HCT116 (cell line): ENCODE data around the gene LYST. TPM values are rescaled to one million over a fixed set of nuclear protein-coding genes. Genes with fewer than 3 reads are reported as not detected.
"Not testable (repeated sequence)": the region's sequence is repeated elsewhere in the genome, so short reads cannot be mapped to it uniquely, and the experiment has no call there.

Experiments used
- ATAC-seq: fragments of 200-7000 bp; cut with Tn5 transposase; 2 replicates; pipeline ENCODE4 v1.9.1; 2020; ENCODE audit warnings: mild to moderate bottlenecking, moderate library complexity
- BruUV-seq: library from RNA; stranded (reverse); fragments of 400-500 nt; replicated peaks from 2 replicates; lab custom pipeline; 2021; lab: Mats Ljungman, UMichigan
- CTCF ChIA-PET: fragments of 300-600 bp; sonication (Branson Sonifier 250); formaldehyde crosslinking; loops from one replicate; lab custom pipeline; 2021; ENCODE audit warnings: antibody characterized with exemption; lab: Charles Lee
- POLR2A ChIA-PET: fragments of 300-600, 350-600 bp; sonication (Branson Sonifier 250); formaldehyde crosslinking; loops from one replicate; lab custom pipeline; 2021; ENCODE audit warnings: antibody characterized with exemption; lab: Charles Lee
- RAD21 ChIA-PET, 2 experiments: fragments of 300-600 bp; sonication (Branson Sonifier 250); formaldehyde crosslinking; loops; one replicate each; lab custom pipeline; 2023; ENCODE audit warnings: low total read pairs in 2 of 2; ENCODE audit not compliant: uncharacterized antibody in 2 of 2, unreplicated experiment in 2 of 2, low non-redundant PET in 1 of 2; lab: Charles Lee
- DNase-seq: peaks from one replicate; pipeline ENCODE4 v3.0.0-alpha.2; 2010; ENCODE audit warnings: low read depth, low spot score
- H2AFZ ChIP-seq: fragments of 200-600 bp; shearing (Covaris generic), sonication (generic); 2 replicates; pipeline ENCODE4 v1.6.1; 2017; ENCODE audit warnings: low read depth, mixed run types, mixed read lengths, antibody characterized with exemption, low read length; ENCODE audit not compliant: poor library complexity, severe bottlenecking
- H3K27ac ChIP-seq: 2 replicates; pipeline ENCODE4 v1.5.1; 2012; ENCODE audit warnings: low read depth, low read length
- H3K27me3 ChIP-seq: fragments of 200-600 bp; sonication (generic); 2 replicates; pipeline ENCODE4 v1.6.1; 2016; ENCODE audit warnings: mixed run types, low read length, mixed read lengths; ENCODE audit not compliant: insufficient read depth
- H3K36me3 ChIP-seq, 2 experiments: fragments of 200-500 bp in 1 of 2; fragments of 200-600 bp in 1 of 2; sonication (Bioruptor generic) in 1 of 2; sonication (generic) in 1 of 2; 2 replicates each; pipeline versions ENCODE4 v1.5.1 to v1.6.1; 2014 to 2016; ENCODE audit warnings: low read length in 2 of 2, inconsistent platforms in 1 of 2, mixed read lengths in 1 of 2, mixed run types in 1 of 2; ENCODE audit not compliant: insufficient read depth in 2 of 2, control insufficient read depth in 1 of 2
- H3K4me1 ChIP-seq, 2 experiments: fragments of 200-600 bp in 1 of 2; sonication (generic) in 1 of 2; 2 replicates each; pipeline versions ENCODE4 v1.5.1 to v1.6.1; 2012 to 2017; ENCODE audit warnings: low read length in 2 of 2, inconsistent platforms in 1 of 2, mild to moderate bottlenecking in 1 of 2, mixed read lengths in 1 of 2, mixed run types in 1 of 2, moderate library complexity in 1 of 2; ENCODE audit not compliant: insufficient read depth in 2 of 2, control insufficient read depth in 1 of 2
- H3K4me2 ChIP-seq: fragments of 200-600 bp; sonication (generic); 2 replicates; pipeline ENCODE4 v1.6.1; 2017; ENCODE audit warnings: mixed run types, low read length, mixed read lengths
- H3K4me3 ChIP-seq, 2 experiments: fragments of 200-600 bp in 1 of 2; sonication (generic) in 1 of 2; replicated peaks in 1 of 2; 2 replicates each; pipeline ENCODE4 v1.5.1; 2011 to 2016; ENCODE audit warnings: low read length in 2 of 2, control low read depth in 1 of 2, low read depth in 1 of 2, mild to moderate bottlenecking in 1 of 2, mixed read lengths in 1 of 2, mixed run types in 1 of 2
- H3K79me2 ChIP-seq: fragments of 200-600 bp; sonication (generic); 2 replicates; pipeline ENCODE4 v1.6.1; 2017; ENCODE audit warnings: mild to moderate bottlenecking, mixed run types, low read length, moderate library complexity, mixed read lengths; ENCODE audit not compliant: insufficient read depth
- H3K9ac ChIP-seq: fragments of 200-600 bp; sonication (generic); 2 replicates; pipeline ENCODE4 v1.6.1; 2016; ENCODE audit warnings: low read length, mixed read lengths
- H3K9me2 ChIP-seq: fragments of 200-600 bp; sonication (generic), shearing (Covaris generic); 2 replicates; pipeline ENCODE4 v1.6.1; 2017; ENCODE audit warnings: mixed run types, mild to moderate bottlenecking, moderate library complexity; ENCODE audit not compliant: insufficient read depth
- H3K9me3 ChIP-seq, 2 experiments: fragments of 200-500 bp in 1 of 2; fragments of 200-600 bp in 1 of 2; sonication (Bioruptor generic) in 1 of 2; sonication (generic) in 1 of 2; 2 replicates each; pipeline ENCODE4 v1.6.1; 2014 to 2017; ENCODE audit warnings: low read length in 2 of 2, mixed read lengths in 2 of 2, inconsistent platforms in 1 of 2, low read depth in 1 of 2, mild to moderate bottlenecking in 1 of 2, mixed run types in 1 of 2, moderate library complexity in 1 of 2; ENCODE audit not compliant: control insufficient read depth in 1 of 2, insufficient read depth in 1 of 2
- H4K20me1 ChIP-seq: fragments of 200-600 bp; sonication (generic), shearing (Covaris generic); 2 replicates; pipeline ENCODE4 v1.6.1; 2017; ENCODE audit warnings: mixed run types, mild to moderate bottlenecking, moderate library complexity; ENCODE audit not compliant: insufficient read depth
- CBX3 ChIP-seq: IDR thresholded peaks from 2 replicates; pipeline ENCODE4 v1.6.1; 2012; ENCODE audit warnings: low read depth
- ELF1 ChIP-seq: IDR thresholded peaks from 2 replicates; pipeline ENCODE4 v1.6.1; 2012; ENCODE audit warnings: low read depth, borderline replicate concordance
- FOSL1 ChIP-seq: IDR thresholded peaks from 2 replicates; pipeline ENCODE4 v1.6.1; 2012; ENCODE audit warnings: low read depth
- MAX ChIP-seq: IDR thresholded peaks from 2 replicates; pipeline ENCODE4 v1.6.1; 2012
- POLR2A ChIP-seq: IDR thresholded peaks from 2 replicates; pipeline ENCODE4 v1.7.0; 2011; ENCODE audit warnings: borderline replicate concordance; ENCODE audit not compliant: insufficient read depth, insufficient read length; ENCODE audit errors: extremely low read depth
- REST ChIP-seq: IDR thresholded peaks from 2 replicates; pipeline ENCODE4 v1.6.1; 2012; ENCODE audit warnings: low read depth
- SP1 ChIP-seq: IDR thresholded peaks from 2 replicates; pipeline ENCODE4 v1.6.1; 2012; ENCODE audit warnings: low read depth
- TCF7L2 ChIP-seq: IDR thresholded peaks from 2 replicates; pipeline ENCODE4 v1.7.0; 2011; ENCODE audit warnings: borderline replicate concordance, inconsistent platforms; ENCODE audit not compliant: insufficient read depth, insufficient read length; ENCODE audit errors: extremely low read depth
- YY1 ChIP-seq: IDR thresholded peaks from 2 replicates; pipeline ENCODE4 v1.6.1; 2011; ENCODE audit warnings: low read length, low read depth, moderate library complexity, mild to moderate bottlenecking; ENCODE audit not compliant: insufficient replicate concordance; ENCODE audit errors: extremely low read depth
- intact Hi-C: fragments of 100-400 bp; cut with micrococcal nuclease; formaldehyde crosslinking; loops from 2 replicates; pipeline ENCODE4 v1.10.0; 2022
- total RNA-seq: library from RNA; stranded (reverse); gene quantifications from one replicate; pipeline ENCODE4 v1.2.1, GENCODE V29; 2021; ENCODE audit not compliant: unreplicated experiment

The LYST gene
- total RNA-seq, 1 experiment from 2014 or later = 6.6 TPM

GRCh38 chr1:235791532-235792060 is 75.1 kb downstream of the LYST start:
- H3K9me3 ChIP-seq = no peaks in the 10 kb centered on the region
- no TSS peak for BruUV-seq
- H3K9me2 ChIP-seq = no peaks in the 10 kb centered on the region
- TF ChIP-seq TCF7L2 = no peak
- TF ChIP-seq MAX = peak; percentile 9; the same call in 1 of the 2 replicates
- 0 out of 2 replicates have a peak, but pooled peaks have one; percentile 9 for TF ChIP-seq SP1
- CTCF ChIA-PET = interaction anchor here (1.5 kb wide), 1 partner anchor 180 kb away, joined by 3 read pairs; no protein-coding TSS in a partner anchor
- H3K27me3 ChIP-seq = no peaks in the 10 kb centered on the region
- no peak overlapping the region for H2AFZ ChIP-seq
- intact Hi-C loops = no loop called here
- H3K27ac ChIP-seq = no peak overlapping the region
- H3K4me3 ChIP-seq = no peak overlapping the region
- peaks cover 14 to 20% of the 10 kb centered on the region in 2 experiments; a peak in 3 of 4 replicates for H3K4me1 ChIP-seq
- no peaks in the 10 kb centered on the region for H3K79me2 ChIP-seq
- ATAC-seq (peak; percentile 57), DNase-seq (no peak)
- H3K4me2 ChIP-seq = peak overlapping the region; percentile 53
- H3K9ac ChIP-seq = no peak overlapping the region
- H3K36me3 ChIP-seq = no peaks in the 10 kb centered on the region
- RAD21 ChIA-PET = no interaction called here
- H4K20me1 ChIP-seq = no peaks in the 10 kb centered on the region
- POLR2A ChIA-PET = no interaction called here

GRCh38 chr1:235790123-235790522 is 76.6 kb downstream of the LYST start:
- H3K4me3 ChIP-seq = no peak overlapping the region
- H3K27me3 ChIP-seq = no peaks in the 10 kb centered on the region
- no peak overlapping the region for H3K4me2 ChIP-seq
- H3K9ac ChIP-seq = no peak overlapping the region
- H3K27ac ChIP-seq = no peak overlapping the region
- no peaks in the 10 kb centered on the region for H3K9me2 ChIP-seq
- no TSS peak for BruUV-seq
- peaks cover 14 to 20% of the 10 kb centered on the region in 2 experiments; a peak in 3 of 4 replicates for H3K4me1 ChIP-seq
- DNase-seq (no peak), ATAC-seq (no peak)
- POLR2A ChIA-PET = no interaction called here
- intact Hi-C loops = no loop called here
- H4K20me1 ChIP-seq = no peaks in the 10 kb centered on the region
- CTCF ChIA-PET = interaction anchor here (0.9 kb wide), 1 partner anchor 53 kb away, joined by 5 read pairs; no protein-coding TSS in a partner anchor
- RAD21 ChIA-PET = no interaction called here
- H3K36me3 ChIP-seq = no peaks in the 10 kb centered on the region
- TF ChIP-seq ELF1 (no peak), POLR2A (no peak), YY1 (no peak), CBX3 (no peak), REST (no peak), SP1 (no peak), TCF7L2 (no peak), FOSL1 (no peak)
- H2AFZ ChIP-seq = no peak overlapping the region
- H3K9me3 ChIP-seq = no peaks in the 10 kb centered on the region
- no peaks in the 10 kb centered on the region for H3K79me2 ChIP-seq

- H3K9me3 ChIP-seq, H3K4me1 ChIP-seq, H2AFZ ChIP-seq, H3K4me2 ChIP-seq, H4K20me1 ChIP-seq, H3K79me2 ChIP-seq, H3K9ac ChIP-seq, H3K27ac ChIP-seq, ATAC-seq, H3K36me3 ChIP-seq, H3K27me3 ChIP-seq, H3K9me2 ChIP-seq, BruUV-seq, DNase-seq, H3K4me3 ChIP-seq, CTCF ChIA-PET, RAD21 ChIA-PET, POLR2A ChIA-PET: not testable (repeated sequence)
- intact Hi-C loops = loop anchor here (2.0 to 10.0 kb wide), 2 partner anchors 184 to 342 kb away; no protein-coding TSS in a partner anchor
Observed at GRCh38 chr1:235786227-235786898, 80.3 kb downstream of the LYST start.
